HepG2 (cell line): ENCODE measurements around the gene CX3CR1. TPM values are rescaled to one million over a fixed set of nuclear protein-coding genes. Genes with fewer than 3 reads are reported as not detected.

Experiments used
- CBX1 ChIP-seq: IDR thresholded peaks from one replicate; pipeline ENCODE4 v1.6.1; 2016; ENCODE audit warnings: antibody characterized with exemption, low read depth
- EEA1 ChIP-seq: sonication (generic); formaldehyde crosslinking; IDR thresholded peaks from 2 replicates; pipeline ENCODE4 v1.5.1; 2020; ENCODE audit warnings: mild to moderate bottlenecking, missing genetic modification reagents, borderline replicate concordance
- JUND ChIP-seq: sonication (generic); formaldehyde crosslinking; IDR thresholded peaks from 2 replicates; pipeline ENCODE4 v1.8.0; 2022; ENCODE audit warnings: mild to moderate bottlenecking, missing genetic modification reagents
- KAT7 ChIP-seq: IDR thresholded peaks from 2 replicates; pipeline ENCODE4 v1.6.1; 2018; ENCODE audit warnings: borderline replicate concordance, missing compliant biosample characterization
- KDM5B ChIP-seq: sonication (generic); formaldehyde crosslinking; IDR thresholded peaks from 2 replicates; pipeline ENCODE4 v1.4.0; 2020; ENCODE audit warnings: missing genetic modification reagents, mild to moderate bottlenecking, borderline replicate concordance
- MLLT10 ChIP-seq: sonication (generic); formaldehyde crosslinking; IDR thresholded peaks from 2 replicates; pipeline ENCODE4 v1.4.0; 2020; ENCODE audit warnings: missing genetic modification reagents
- PHB2 ChIP-seq: fragments of 450-650 bp; IDR thresholded peaks from 2 replicates; pipeline ENCODE4 v1.6.1; 2018; ENCODE audit not compliant: partially characterized antibody
- STAT5B ChIP-seq: sonication (generic); formaldehyde crosslinking; IDR thresholded peaks from 2 replicates; pipeline ENCODE4 v1.4.0; 2020; ENCODE audit warnings: missing genetic modification reagents
- polyA plus RNA-seq, 8 experiments: library from polyadenylated mRNA; depleted of rRNA in 3 of 8; stranded (reverse) in 7 of 8; unstranded in 1 of 8; fragments of >200 nt; fragmentation: Illumina TruSeq in 4 of 8; extraction: Trizol in 4 of 8; gene quantifications; 2 replicates each; pipeline versions ENCODE4 v1.2.1 to v1.2.3, GENCODE V29; 2011 to 2016; ENCODE audit warnings: low read depth in 4 of 8, missing spikeins in 1 of 8, mixed read lengths in 1 of 8; ENCODE audit not compliant: insufficient read depth in 1 of 8
- total RNA-seq, 5 experiments: library from RNA; depleted of rRNA; stranded (reverse); fragments of >200 nt; fragmentation: Illumina TruSeq; extraction: Trizol; gene quantifications; 2 replicates each; pipeline ENCODE4 v1.2.3, GENCODE V29; 2016; ENCODE audit warnings: low read depth in 1 of 5
- TF ChIP-seq, protein P1 (sequence below): IDR thresholded peaks from 2 replicates; pipeline ENCODE4 v1.6.1; 2012; ENCODE audit warnings: low read length, improper control_type of control experiment
- TF ChIP-seq, protein P2 (sequence below): sonication (generic); formaldehyde crosslinking; IDR thresholded peaks from 2 replicates; pipeline ENCODE4 v1.4.0; 2020; ENCODE audit warnings: missing genetic modification reagents, borderline replicate concordance
- TF ChIP-seq, protein P3 (sequence below): IDR thresholded peaks from 2 replicates; pipeline ENCODE4 v1.6.1; 2016; ENCODE audit warnings: missing biosample characterization, missing genetic modification reagents, low read depth

The CX3CR1 gene
- total and polyA plus RNA-seq, 2 of the 13 experiments (the other 11 are each of a cell fraction or from before 2014, with no cell fraction given), result not detected

- TF ChIP-seq, protein P1, sequence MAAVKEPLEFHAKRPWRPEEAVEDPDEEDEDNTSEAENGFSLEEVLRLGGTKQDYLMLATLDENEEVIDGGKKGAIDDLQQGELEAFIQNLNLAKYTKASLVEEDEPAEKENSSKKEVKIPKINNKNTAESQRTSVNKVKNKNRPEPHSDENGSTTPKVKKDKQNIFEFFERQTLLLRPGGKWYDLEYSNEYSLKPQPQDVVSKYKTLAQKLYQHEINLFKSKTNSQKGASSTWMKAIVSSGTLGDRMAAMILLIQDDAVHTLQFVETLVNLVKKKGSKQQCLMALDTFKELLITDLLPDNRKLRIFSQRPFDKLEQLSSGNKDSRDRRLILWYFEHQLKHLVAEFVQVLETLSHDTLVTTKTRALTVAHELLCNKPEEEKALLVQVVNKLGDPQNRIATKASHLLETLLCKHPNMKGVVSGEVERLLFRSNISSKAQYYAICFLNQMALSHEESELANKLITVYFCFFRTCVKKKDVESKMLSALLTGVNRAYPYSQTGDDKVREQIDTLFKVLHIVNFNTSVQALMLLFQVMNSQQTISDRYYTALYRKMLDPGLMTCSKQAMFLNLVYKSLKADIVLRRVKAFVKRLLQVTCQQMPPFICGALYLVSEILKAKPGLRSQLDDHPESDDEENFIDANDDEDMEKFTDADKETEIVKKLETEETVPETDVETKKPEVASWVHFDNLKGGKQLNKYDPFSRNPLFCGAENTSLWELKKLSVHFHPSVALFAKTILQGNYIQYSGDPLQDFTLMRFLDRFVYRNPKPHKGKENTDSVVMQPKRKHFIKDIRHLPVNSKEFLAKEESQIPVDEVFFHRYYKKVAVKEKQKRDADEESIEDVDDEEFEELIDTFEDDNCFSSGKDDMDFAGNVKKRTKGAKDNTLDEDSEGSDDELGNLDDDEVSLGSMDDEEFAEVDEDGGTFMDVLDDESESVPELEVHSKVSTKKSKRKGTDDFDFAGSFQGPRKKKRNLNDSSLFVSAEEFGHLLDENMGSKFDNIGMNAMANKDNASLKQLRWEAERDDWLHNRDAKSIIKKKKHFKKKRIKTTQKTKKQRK, result no peak
- TF ChIP-seq PHB2, result no peak
- no peak for TF ChIP-seq CBX1
- no peak for TF ChIP-seq EEA1 (CRISPR knock-in tag)
- no peak for TF ChIP-seq STAT5B (CRISPR knock-in tag)
- no peak for TF ChIP-seq MLLT10
- TF ChIP-seq, protein P2, sequence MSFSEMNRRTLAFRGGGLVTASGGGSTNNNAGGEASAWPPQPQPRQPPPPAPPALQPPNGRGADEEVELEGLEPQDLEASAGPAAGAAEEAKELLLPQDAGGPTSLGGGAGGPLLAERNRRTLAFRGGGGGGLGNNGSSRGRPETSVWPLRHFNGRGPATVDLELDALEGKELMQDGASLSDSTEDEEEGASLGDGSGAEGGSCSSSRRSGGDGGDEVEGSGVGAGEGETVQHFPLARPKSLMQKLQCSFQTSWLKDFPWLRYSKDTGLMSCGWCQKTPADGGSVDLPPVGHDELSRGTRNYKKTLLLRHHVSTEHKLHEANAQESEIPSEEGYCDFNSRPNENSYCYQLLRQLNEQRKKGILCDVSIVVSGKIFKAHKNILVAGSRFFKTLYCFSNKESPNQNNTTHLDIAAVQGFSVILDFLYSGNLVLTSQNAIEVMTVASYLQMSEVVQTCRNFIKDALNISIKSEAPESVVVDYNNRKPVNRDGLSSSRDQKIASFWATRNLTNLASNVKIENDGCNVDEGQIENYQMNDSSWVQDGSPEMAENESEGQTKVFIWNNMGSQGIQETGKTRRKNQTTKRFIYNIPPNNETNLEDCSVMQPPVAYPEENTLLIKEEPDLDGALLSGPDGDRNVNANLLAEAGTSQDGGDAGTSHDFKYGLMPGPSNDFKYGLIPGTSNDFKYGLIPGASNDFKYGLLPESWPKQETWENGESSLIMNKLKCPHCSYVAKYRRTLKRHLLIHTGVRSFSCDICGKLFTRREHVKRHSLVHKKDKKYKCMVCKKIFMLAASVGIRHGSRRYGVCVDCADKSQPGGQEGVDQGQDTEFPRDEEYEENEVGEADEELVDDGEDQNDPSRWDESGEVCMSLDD (CRISPR knock-in tag), result no peak
- no peak for TF ChIP-seq JUND (CRISPR knock-in tag)
- no peak for TF ChIP-seq KDM5B
- no peak for TF ChIP-seq KAT7 (CRISPR knock-in tag)
- TF ChIP-seq, protein P3, sequence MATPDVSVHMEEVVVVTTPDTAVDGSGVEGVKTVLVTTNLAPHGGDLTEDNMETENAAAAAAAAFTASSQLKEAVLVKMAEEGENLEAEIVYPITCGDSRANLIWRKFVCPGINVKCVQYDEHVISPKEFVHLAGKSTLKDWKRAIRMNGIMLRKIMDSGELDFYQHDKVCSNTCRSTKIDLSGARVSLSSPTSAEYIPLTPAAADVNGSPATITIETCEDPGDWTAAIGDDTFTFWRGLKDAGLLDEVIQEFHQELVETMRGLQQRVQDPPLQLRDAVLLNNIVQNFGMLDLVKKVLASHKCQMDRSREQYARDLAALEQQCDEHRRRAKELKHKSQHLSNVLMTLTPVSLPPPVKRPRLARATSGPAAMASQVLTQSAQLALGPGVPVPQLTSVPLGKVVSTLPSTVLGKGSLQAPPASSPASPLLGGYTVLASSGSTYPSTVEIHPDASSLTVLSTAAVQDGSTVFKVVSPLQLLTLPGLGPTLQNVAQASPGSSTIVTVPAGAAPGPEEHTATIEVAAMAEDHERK (CRISPR knock-in tag), result no peak
These were observed 7.6 kb downstream of the CX3CR1 start (continued) for GRCh38 chr3:39272191-39272590.
